ENCODE results near the gene YIF1A.
"Not testable (repeated sequence)": the region's sequence is repeated elsewhere in the genome, so short reads cannot be mapped to it uniquely, and the experiment has no call there.

The YIF1A gene

DNA sequence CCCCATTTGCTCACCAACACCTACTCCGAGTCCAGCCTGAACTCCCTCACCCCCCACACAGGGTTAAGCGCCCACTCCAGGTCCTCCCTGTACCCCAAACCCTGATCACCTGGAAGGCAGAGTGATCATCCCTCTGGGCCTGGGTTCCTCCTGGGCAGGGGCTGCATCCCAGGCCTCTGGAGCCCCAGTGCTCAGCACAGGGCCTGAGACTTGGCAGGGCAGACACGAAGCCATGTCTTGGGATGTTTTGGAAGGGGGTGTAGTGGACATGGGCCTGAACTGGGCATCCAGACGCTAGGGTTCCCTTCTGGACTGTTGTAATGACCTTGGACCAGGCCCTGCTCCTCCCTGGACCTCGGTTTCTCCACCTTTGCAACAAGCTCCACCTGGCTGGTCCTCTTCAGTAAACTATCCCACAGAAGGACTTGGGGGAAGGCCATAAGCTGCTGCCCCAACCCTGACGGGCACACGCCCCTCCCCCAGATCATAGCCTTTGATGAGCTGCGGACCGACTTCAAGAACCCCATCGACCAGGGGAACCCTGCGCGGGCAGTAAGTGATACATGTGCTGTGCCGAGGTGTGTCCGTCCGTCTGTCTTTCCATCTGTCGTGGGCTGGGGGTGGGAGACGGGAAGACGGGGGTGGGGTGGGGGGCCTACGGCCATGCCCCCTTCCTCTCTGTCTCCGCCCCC, 7.0 kb downstream of the YIF1A start:
- no peak for DNase-seq (ENCODE audit: low read depth)
- H3K4me3 ChIP-seq (ENCODE audit: low read depth, low read length): no peak overlapping the region
- TF ChIP-seq, protein P1, sequence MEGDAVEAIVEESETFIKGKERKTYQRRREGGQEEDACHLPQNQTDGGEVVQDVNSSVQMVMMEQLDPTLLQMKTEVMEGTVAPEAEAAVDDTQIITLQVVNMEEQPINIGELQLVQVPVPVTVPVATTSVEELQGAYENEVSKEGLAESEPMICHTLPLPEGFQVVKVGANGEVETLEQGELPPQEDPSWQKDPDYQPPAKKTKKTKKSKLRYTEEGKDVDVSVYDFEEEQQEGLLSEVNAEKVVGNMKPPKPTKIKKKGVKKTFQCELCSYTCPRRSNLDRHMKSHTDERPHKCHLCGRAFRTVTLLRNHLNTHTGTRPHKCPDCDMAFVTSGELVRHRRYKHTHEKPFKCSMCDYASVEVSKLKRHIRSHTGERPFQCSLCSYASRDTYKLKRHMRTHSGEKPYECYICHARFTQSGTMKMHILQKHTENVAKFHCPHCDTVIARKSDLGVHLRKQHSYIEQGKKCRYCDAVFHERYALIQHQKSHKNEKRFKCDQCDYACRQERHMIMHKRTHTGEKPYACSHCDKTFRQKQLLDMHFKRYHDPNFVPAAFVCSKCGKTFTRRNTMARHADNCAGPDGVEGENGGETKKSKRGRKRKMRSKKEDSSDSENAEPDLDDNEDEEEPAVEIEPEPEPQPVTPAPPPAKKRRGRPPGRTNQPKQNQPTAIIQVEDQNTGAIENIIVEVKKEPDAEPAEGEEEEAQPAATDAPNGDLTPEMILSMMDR (IDR thresholded peaks at IDR 0.05; ENCODE audit: control insufficient read depth, extremely low read depth, insufficient read depth): no peak

GRCh38 chr11:66281001-66281400, 7.9 kb downstream of the YIF1A start:
- no peak overlapping the region for H3K4me3 ChIP-seq (ENCODE audit: low read depth, low read length)
- TF ChIP-seq, protein P1 (IDR thresholded peaks at IDR 0.05; ENCODE audit: control insufficient read depth, extremely low read depth, insufficient read depth): no peak
- no peak for DNase-seq (ENCODE audit: low read depth)

- H3K4me3 ChIP-seq (ENCODE audit: low read depth, low read length): no peak overlapping the region
- TF ChIP-seq, protein P1 (IDR thresholded peaks at IDR 0.05; ENCODE audit: control insufficient read depth, extremely low read depth, insufficient read depth): no peak
- no peak for DNase-seq (ENCODE audit: low read depth)
These were observed 8.5 kb downstream of the YIF1A start for GRCh38 chr11:66280428-66280827.

DNA sequence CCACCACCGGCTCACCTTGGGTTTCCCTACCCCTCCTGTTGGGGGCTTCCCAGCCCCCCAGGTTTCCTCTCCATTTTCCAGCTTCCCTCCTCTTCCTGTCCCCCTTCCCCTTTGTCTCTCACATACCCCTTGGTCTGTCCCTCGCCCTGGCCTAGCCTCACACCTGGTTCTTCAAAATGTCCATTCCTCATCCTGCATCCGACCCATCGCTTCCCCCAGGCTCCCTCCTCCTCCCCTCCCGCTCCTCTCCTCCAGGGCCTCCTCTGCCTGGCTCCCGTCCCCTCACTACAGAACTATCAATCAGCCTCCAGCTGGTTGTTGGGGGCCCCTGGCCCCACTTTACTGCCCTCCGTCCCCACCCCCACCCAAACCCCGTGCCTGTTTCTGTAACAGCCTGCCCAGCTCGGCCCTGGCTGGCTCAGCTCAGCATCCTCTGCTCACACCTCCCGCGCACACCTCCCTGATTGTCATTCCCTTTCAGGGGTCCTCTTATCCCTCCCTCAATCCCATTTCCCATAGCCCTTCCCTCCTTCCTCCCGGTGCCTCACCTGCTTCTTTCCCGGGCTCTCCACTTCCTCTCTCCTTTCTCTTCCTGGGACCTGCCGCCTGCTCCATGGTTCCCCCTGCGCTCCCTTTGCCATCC, 9.7 kb downstream of the YIF1A start:
- DNase-seq (ENCODE audit: low read depth): no peak
- no peak overlapping the region for H3K4me3 ChIP-seq (ENCODE audit: low read depth, low read length)
- TF ChIP-seq, protein P1 (IDR thresholded peaks at IDR 0.05; ENCODE audit: control insufficient read depth, extremely low read depth, insufficient read depth): no peak

- no peak overlapping the region for H3K4me3 ChIP-seq (ENCODE audit: low read depth, low read length)
- no peak for DNase-seq (ENCODE audit: low read depth)
- TF ChIP-seq, protein P1 (IDR thresholded peaks at IDR 0.05; ENCODE audit: control insufficient read depth, extremely low read depth, insufficient read depth): no peak
These were observed 10.4 kb downstream of the YIF1A start for GRCh38 chr11:66278363-66279091.

- no peak for DNase-seq (ENCODE audit: low read depth)
- H3K4me3 ChIP-seq (ENCODE audit: low read depth, low read length): no peak within 1 kb of the TSS
- TF ChIP-seq, protein P1 (IDR thresholded peaks at IDR 0.05; ENCODE audit: control insufficient read depth, extremely low read depth, insufficient read depth): no peak
These were observed 11.2 kb downstream of the YIF1A start, which contains the start of gene CNIH2 for GRCh38 chr11:66277471-66278362. TSS of gene CNIH2 (plus strand) at chr11:66278175. CDS start at chr11:66278457, 282 bp downstream.

GRCh38 chr11:66277064-66277463, 11.9 kb downstream of the YIF1A start:
- not testable (repeated sequence) for DNase-seq (ENCODE audit: low read depth); H3K4me3 ChIP-seq (ENCODE audit: low read depth, low read length)

DNA sequence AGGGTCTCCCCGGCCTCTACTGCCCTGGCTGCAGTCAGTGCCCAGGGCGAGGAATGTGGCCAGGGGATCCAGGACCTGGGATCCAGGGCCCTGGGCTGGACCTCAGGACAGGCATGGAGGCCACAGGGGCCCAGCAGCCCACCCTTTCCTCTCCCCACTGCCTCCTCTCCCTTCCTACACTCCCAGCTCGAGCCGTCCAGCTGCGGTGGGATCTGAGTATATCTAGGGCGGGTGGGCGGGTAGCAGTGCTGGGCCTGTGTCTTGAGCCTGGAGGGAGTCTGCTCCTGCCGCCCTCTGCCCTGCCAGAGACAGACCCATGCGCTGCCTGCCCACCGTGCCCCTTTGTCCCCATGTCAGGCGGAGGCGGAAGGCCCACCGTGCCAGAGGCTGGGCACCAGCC, 12.3 kb downstream of the YIF1A start:
- not testable (repeated sequence) for H3K4me3 ChIP-seq (ENCODE audit: low read depth, low read length); DNase-seq (ENCODE audit: low read depth)

Data from LNCaP clone FGC (cell line).